ENCODE results near the gene MCTP1. TPM values are rescaled to one million over a fixed set of nuclear protein-coding genes. Genes with fewer than 3 reads are reported as not detected.

The MCTP1 gene
- total RNA-seq, 1 experiment from 2014 or later = 0.44 TPM

- no peaks in the 10 kb centered on the region for H3K9me3 ChIP-seq (ENCODE audit: control insufficient read depth in 1 of 2, insufficient read depth in 1 of 2, low read depth in 1 of 2, low read length in 2 of 2)
- no peak overlapping the region for H3K4me3 ChIP-seq (replicated peaks in 1 of 2; ENCODE audit: low read depth in 1 of 2, low read length in 2 of 2)
- no peak for TF ChIP-seq RAD21 (IDR thresholded peaks at IDR 0.05; ENCODE audit: low read depth)
- no peak for TF ChIP-seq ELF1 (IDR thresholded peaks at IDR 0.05; ENCODE audit: borderline replicate concordance, low read depth)
- TF ChIP-seq CEBPB (IDR thresholded peaks at IDR 0.05; ENCODE audit: low read depth) = no peak
- no peak for TF ChIP-seq JUND (IDR thresholded peaks at IDR 0.05)
- no peak for TF ChIP-seq EZH2phosphoT487 (IDR thresholded peaks at IDR 0.05; ENCODE audit: borderline replicate concordance)
- TF ChIP-seq CBX3 (IDR thresholded peaks at IDR 0.05; ENCODE audit: low read depth) = no peak
- no peak for TF ChIP-seq ZFX (IDR thresholded peaks at IDR 0.05)
- TF ChIP-seq POLR2AphosphoS5 (IDR thresholded peaks at IDR 0.05; ENCODE audit: low read depth, low read length) = no peak
- TF ChIP-seq POLR2A (IDR thresholded peaks at IDR 0.05; ENCODE audit: borderline replicate concordance, extremely low read depth, insufficient read depth, insufficient read length) = no peak
- TF ChIP-seq CTCF (IDR thresholded peaks at IDR 0.05 in 2 of 3, conservative IDR thresholded peaks at IDR 0.05 in 1 of 3; ENCODE audit: borderline replicate concordance in 1 of 3, insufficient read depth in 1 of 3, low read depth in 2 of 3, low read length in 2 of 3) = no peak
- TF ChIP-seq EZH2 (IDR thresholded peaks at IDR 0.05) = no peak
- no peak for TF ChIP-seq YY1 (IDR thresholded peaks at IDR 0.05; ENCODE audit: extremely low read depth, insufficient replicate concordance, low read depth, low read length)
- TF ChIP-seq TCF7L2 (IDR thresholded peaks at IDR 0.05; ENCODE audit: borderline replicate concordance, extremely low read depth, insufficient read depth, insufficient read length) = no peak
- no peak for TF ChIP-seq SP1 (IDR thresholded peaks at IDR 0.05; ENCODE audit: low read depth)
- BruUV-seq (replicated peaks) = no TSS peak
- H2AFZ ChIP-seq (ENCODE audit: low read depth, low read length, poor library complexity, severe bottlenecking) = no peak overlapping the region
- no peaks in the 10 kb centered on the region for H3K27me3 ChIP-seq (ENCODE audit: insufficient read depth, low read length)
- intact Hi-C loops (cut with micrococcal nuclease) = no loop called here
- no peak overlapping the region for H3K4me2 ChIP-seq (ENCODE audit: low read length)
- ChIA-PET RAD21 (ENCODE audit: low non-redundant PET in 1 of 2, low total read pairs in 2 of 2, uncharacterized antibody in 2 of 2, unreplicated experiment in 2 of 2) (no interaction called here), POLR2A (no interaction called here), CTCF (no interaction called here)
- no peaks in the 10 kb centered on the region for H3K9me2 ChIP-seq (ENCODE audit: insufficient read depth)
- no peaks in the 10 kb centered on the region for H3K79me2 ChIP-seq (ENCODE audit: insufficient read depth, low read length)
- no peak overlapping the region for H3K27ac ChIP-seq (ENCODE audit: low read depth, low read length)
- DNase-seq (ENCODE audit: low read depth, low spot score) = no peak
- no peaks in the 10 kb centered on the region for H3K36me3 ChIP-seq (ENCODE audit: control insufficient read depth in 1 of 2, insufficient read depth in 2 of 2, low read length in 2 of 2)
- H3K9ac ChIP-seq (ENCODE audit: low read length) = no peak overlapping the region
- H3K4me1 ChIP-seq (ENCODE audit: control insufficient read depth in 1 of 2, insufficient read depth in 2 of 2, low read length in 2 of 2) = no peaks in the 10 kb centered on the region
- ATAC-seq = no peak
- no peaks in the 10 kb centered on the region for H4K20me1 ChIP-seq (ENCODE audit: insufficient read depth)
Measured at GRCh38 chr5:95075111-95075510, 209.8 kb downstream of the MCTP1 start.

Data from HCT116 (cell line).